Measurements from ENCODE around the gene UBE2F. TPM values are rescaled to one million over a fixed set of nuclear protein-coding genes. Genes with fewer than 3 reads are reported as not detected.

Gene UBE2F
- total RNA-seq, 1 experiment from 2014 or later = 116 TPM

GRCh38 chr2:238023608-238024007 is 56.8 kb downstream of the UBE2F start:
- Mint-ChIP-seq H3K27ac (ENCODE audit: low read depth, unreplicated experiment) (no peak overlapping the region), H3K27me3 (ENCODE audit: insufficient read depth, unreplicated experiment) (no peaks in the 10 kb centered on the region), H3K4me1 (ENCODE audit: insufficient read depth, unreplicated experiment) (peaks cover 16% of the 10 kb centered on the region), H3K9me3 (ENCODE audit: unreplicated experiment) (no peaks in the 10 kb centered on the region), H3K4me3 (ENCODE audit: unreplicated experiment) (no peak overlapping the region), H3K36me3 (ENCODE audit: insufficient read depth, unreplicated experiment) (peaks cover 74% of the 10 kb centered on the region)
- BruUV-seq (replicated peaks) = no TSS peak
- intact Hi-C loops (cut with micrococcal nuclease) = no loop called here
- TF ChIP-seq, protein P1, sequence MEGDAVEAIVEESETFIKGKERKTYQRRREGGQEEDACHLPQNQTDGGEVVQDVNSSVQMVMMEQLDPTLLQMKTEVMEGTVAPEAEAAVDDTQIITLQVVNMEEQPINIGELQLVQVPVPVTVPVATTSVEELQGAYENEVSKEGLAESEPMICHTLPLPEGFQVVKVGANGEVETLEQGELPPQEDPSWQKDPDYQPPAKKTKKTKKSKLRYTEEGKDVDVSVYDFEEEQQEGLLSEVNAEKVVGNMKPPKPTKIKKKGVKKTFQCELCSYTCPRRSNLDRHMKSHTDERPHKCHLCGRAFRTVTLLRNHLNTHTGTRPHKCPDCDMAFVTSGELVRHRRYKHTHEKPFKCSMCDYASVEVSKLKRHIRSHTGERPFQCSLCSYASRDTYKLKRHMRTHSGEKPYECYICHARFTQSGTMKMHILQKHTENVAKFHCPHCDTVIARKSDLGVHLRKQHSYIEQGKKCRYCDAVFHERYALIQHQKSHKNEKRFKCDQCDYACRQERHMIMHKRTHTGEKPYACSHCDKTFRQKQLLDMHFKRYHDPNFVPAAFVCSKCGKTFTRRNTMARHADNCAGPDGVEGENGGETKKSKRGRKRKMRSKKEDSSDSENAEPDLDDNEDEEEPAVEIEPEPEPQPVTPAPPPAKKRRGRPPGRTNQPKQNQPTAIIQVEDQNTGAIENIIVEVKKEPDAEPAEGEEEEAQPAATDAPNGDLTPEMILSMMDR (IDR thresholded peaks at IDR 0.05; ENCODE audit: unreplicated experiment) = no peak
- no peak for DNase-seq (ENCODE audit: unreplicated experiment)
- ChIA-PET CTCF (interaction anchor here (0.5 kb wide), 1 partner anchor 54 kb away, joined by 3 read pairs; no protein-coding TSS in a partner anchor), POLR2A (interaction anchor here (1.2 kb wide), 1 partner anchor 37 kb away, joined by 3 read pairs; the partner anchor contains the start of gene SCLY)

DNA sequence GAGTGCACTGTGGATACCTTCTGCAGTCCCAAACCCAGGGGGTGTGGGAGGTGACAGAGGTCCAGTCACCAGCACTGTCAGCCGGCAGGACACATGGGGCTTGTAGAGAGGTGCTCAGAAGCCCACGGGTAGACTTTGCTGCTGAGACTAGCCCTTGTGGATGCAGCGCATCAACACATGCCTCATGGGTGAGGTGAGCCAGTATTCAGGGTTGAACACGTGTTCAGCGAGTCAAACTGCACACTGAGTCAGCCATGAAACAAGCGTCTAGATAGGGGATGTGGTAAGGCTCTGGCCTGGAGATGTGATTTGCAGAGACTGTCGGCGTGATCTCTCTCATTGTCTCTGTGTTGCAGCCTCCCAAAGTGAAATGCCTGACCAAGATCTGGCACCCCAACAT is 58.2 kb downstream of the UBE2F start:
- H3K27me3 Mint-ChIP-seq (ENCODE audit: insufficient read depth, unreplicated experiment) = no peaks in the 10 kb centered on the region
- no peak overlapping the region for H3K4me3 Mint-ChIP-seq (ENCODE audit: unreplicated experiment)
- POLR2A ChIA-PET = no interaction called here
- no peaks in the 10 kb centered on the region for H3K9me3 Mint-ChIP-seq (ENCODE audit: unreplicated experiment)
- peak; percentile 24 for DNase-seq (ENCODE audit: unreplicated experiment)
- peaks cover 65% of the 10 kb centered on the region for H3K36me3 Mint-ChIP-seq (ENCODE audit: insufficient read depth, unreplicated experiment)
- intact Hi-C loops (cut with micrococcal nuclease) = no loop called here
- TF ChIP-seq, protein P1 (IDR thresholded peaks at IDR 0.05; ENCODE audit: unreplicated experiment) = no peak
- no TSS peak for BruUV-seq (replicated peaks)
- H3K27ac Mint-ChIP-seq (ENCODE audit: low read depth, unreplicated experiment) = no peak overlapping the region
- peaks cover 12% of the 10 kb centered on the region for H3K4me1 Mint-ChIP-seq (ENCODE audit: insufficient read depth, unreplicated experiment)
- CTCF ChIA-PET = no interaction called here

- Mint-ChIP-seq H3K36me3 (ENCODE audit: insufficient read depth, unreplicated experiment) (peaks cover 66% of the 10 kb centered on the region), H3K4me3 (ENCODE audit: unreplicated experiment) (no peak overlapping the region), H3K27me3 (ENCODE audit: insufficient read depth, unreplicated experiment) (no peaks in the 10 kb centered on the region), H3K4me1 (ENCODE audit: insufficient read depth, unreplicated experiment) (peaks cover 8% of the 10 kb centered on the region), H3K27ac (ENCODE audit: low read depth, unreplicated experiment) (no peak overlapping the region), H3K9me3 (ENCODE audit: unreplicated experiment) (no peaks in the 10 kb centered on the region)
- ChIA-PET POLR2A (interaction anchor here (0.5 to 0.8 kb wide), 4 partner anchors 9 to 35 kb away, joined by 3 read pairs; partner anchors contain the start of gene SCLY), CTCF (no interaction called here)
- TF ChIP-seq, protein P1 (IDR thresholded peaks at IDR 0.05; ENCODE audit: unreplicated experiment) = no peak
- BruUV-seq (replicated peaks) = no TSS peak
- intact Hi-C loops (cut with micrococcal nuclease) = no loop called here
- DNase-seq (ENCODE audit: unreplicated experiment) = no peak
Measured at GRCh38 chr2:238025741-238026360, 59.0 kb downstream of the UBE2F start.

DNA sequence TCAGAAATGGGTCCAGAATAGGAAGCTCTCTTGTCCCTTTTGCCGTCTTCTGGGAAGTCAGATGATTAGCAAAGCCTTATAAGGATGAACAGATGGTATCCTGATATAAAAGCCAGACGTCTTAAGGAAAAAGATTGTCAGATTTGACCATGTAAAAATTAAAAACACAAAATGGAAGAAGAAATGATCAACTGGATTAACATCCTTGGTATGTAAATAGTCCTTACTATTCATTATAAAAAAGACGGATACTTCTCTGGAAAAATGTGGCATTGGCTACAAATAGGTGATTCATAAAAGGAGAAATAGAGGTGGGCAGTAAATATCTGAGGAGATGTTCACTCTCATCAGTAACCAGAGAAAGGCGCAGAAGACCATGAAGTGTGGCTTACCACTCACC is 60.2 kb downstream of the UBE2F start:
- intact Hi-C loops (cut with micrococcal nuclease) = no loop called here
- ChIA-PET POLR2A (interaction anchor here (0.6 kb wide), 1 partner anchor 193 kb away, joined by 3 read pairs; no protein-coding TSS in a partner anchor), CTCF (no interaction called here)
- H3K9me3 Mint-ChIP-seq (ENCODE audit: unreplicated experiment) = no peaks in the 10 kb centered on the region
- BruUV-seq (replicated peaks) = no TSS peak
- H3K27ac Mint-ChIP-seq (ENCODE audit: low read depth, unreplicated experiment) = no peak overlapping the region
- H3K4me1 Mint-ChIP-seq (ENCODE audit: insufficient read depth, unreplicated experiment) = peaks cover 8% of the 10 kb centered on the region
- TF ChIP-seq, protein P1 (IDR thresholded peaks at IDR 0.05; ENCODE audit: unreplicated experiment) = no peak
- no peak overlapping the region for H3K4me3 Mint-ChIP-seq (ENCODE audit: unreplicated experiment)
- DNase-seq (ENCODE audit: unreplicated experiment) = no peak
- no peaks in the 10 kb centered on the region for H3K27me3 Mint-ChIP-seq (ENCODE audit: insufficient read depth, unreplicated experiment)
- H3K36me3 Mint-ChIP-seq (ENCODE audit: insufficient read depth, unreplicated experiment) = peaks cover 65% of the 10 kb centered on the region

All from MCF 10A (cell line).